WTC11 (cell line): ENCODE measurements around the gene DMXL1. TPM values are rescaled to one million over a fixed set of nuclear protein-coding genes. Genes with fewer than 3 reads are reported as not detected.

Experiments
- ATAC-seq: fragments of 200-7000 bp; cut with Tn5 transposase; 2 replicates; pipeline ENCODE4 v1.10.0; 2021; ENCODE audit warnings: mild to moderate bottlenecking, moderate library complexity
- CTCF ChIA-PET: fragments of 300-600 bp; sonication (Branson Sonifier 250); formaldehyde crosslinking; loops from one replicate; lab custom pipeline; 2021; ENCODE audit warnings: antibody characterized with exemption; lab: Charles Lee
- POLR2A ChIA-PET: fragments of 350-600 bp; sonication (Branson Sonifier 250); formaldehyde crosslinking; loops from one replicate; lab custom pipeline; 2021; ENCODE audit warnings: antibody characterized with exemption; lab: Charles Lee
- DNase-seq: peaks from one replicate; pipeline ENCODE4 v3.0.0; 2021; ENCODE audit warnings: low spot score
- H3K27ac Mint-ChIP-seq: 2 replicates; pipeline ENCODE4 v1.8.0; 2021; ENCODE audit warnings: mixed read lengths
- H3K27me3 Mint-ChIP-seq: 2 replicates; pipeline ENCODE4 v1.8.0; 2021; ENCODE audit warnings: low read depth, mild to moderate bottlenecking, moderate library complexity, mixed read lengths
- H3K36me3 Mint-ChIP-seq: 2 replicates; pipeline ENCODE4 v1.8.0; 2021; ENCODE audit warnings: mixed read lengths
- H3K4me1 Mint-ChIP-seq: 2 replicates; pipeline ENCODE4 v1.8.0; 2022; ENCODE audit warnings: mixed read lengths
- H3K4me3 Mint-ChIP-seq: 2 replicates; pipeline ENCODE4 v1.8.0; 2021; ENCODE audit warnings: mild to moderate bottlenecking, moderate library complexity, mixed read lengths
- H3K9me3 Mint-ChIP-seq: 2 replicates; pipeline ENCODE4 v1.8.0; 2021; ENCODE audit warnings: mixed read lengths
- ELF4 ChIP-seq: sonication (generic); formaldehyde crosslinking; IDR thresholded peaks from 2 replicates; pipeline ENCODE4 v1.8.1; 2022; ENCODE audit warnings: low read depth, mild to moderate bottlenecking, moderate library complexity, missing genetic modification reagents
- EMX1 ChIP-seq: fragments of 250-450 bp; sonication (Bioruptor Pico); IDR thresholded peaks from 2 replicates; pipeline ENCODE4 v1.8.0; 2021; ENCODE audit warnings: mild to moderate bottlenecking
- ETV6 ChIP-seq: sonication (generic); formaldehyde crosslinking; IDR thresholded peaks from 2 replicates; pipeline ENCODE4 v1.8.1; 2022; ENCODE audit warnings: mild to moderate bottlenecking, missing genetic modification reagents
- IRF2 ChIP-seq: sonication (generic); formaldehyde crosslinking; IDR thresholded peaks from 2 replicates; pipeline ENCODE4 v1.8.0; 2022; ENCODE audit warnings: low read depth, missing genetic modification reagents, borderline replicate concordance
- MXD4 ChIP-seq: fragments of 250-450 bp; sonication (Bioruptor Pico); IDR thresholded peaks from 2 replicates; pipeline ENCODE4 v1.8.0; 2021; ENCODE audit warnings: mild to moderate bottlenecking, moderate library complexity, borderline replicate concordance
- RELA ChIP-seq: sonication (generic); formaldehyde crosslinking; IDR thresholded peaks from 2 replicates; pipeline ENCODE4 v1.8.1; 2022; ENCODE audit warnings: missing genetic modification reagents, mild to moderate bottlenecking, borderline replicate concordance
- STAT6 ChIP-seq: sonication (generic); formaldehyde crosslinking; conservative IDR thresholded peaks from 2 replicates; pipeline ENCODE4 v1.8.1; 2023; ENCODE audit warnings: mild to moderate bottlenecking, low read depth, missing genetic modification reagents, moderate library complexity
- ZNF121 ChIP-seq: sonication (generic); formaldehyde crosslinking; IDR thresholded peaks from 2 replicates; pipeline ENCODE4 v1.8.0; 2023; ENCODE audit warnings: missing genetic modification reagents
- ZNF423 ChIP-seq: fragments of 250-450 bp; sonication (Bioruptor Pico); IDR thresholded peaks from 2 replicates; pipeline ENCODE4 v2.1.2; 2022; ENCODE audit warnings: mild to moderate bottlenecking, moderate library complexity
- ZNF532 ChIP-seq: fragments of 250-450 bp; sonication (Bioruptor Pico); IDR thresholded peaks from 2 replicates; pipeline ENCODE4 v1.9.0; 2021; ENCODE audit warnings: mild to moderate bottlenecking, borderline replicate concordance
- total RNA-seq: library from RNA; stranded (reverse); gene quantifications from 3 replicates; pipeline ENCODE4 v1.2.3, GENCODE V29; 2021
- TF ChIP-seq, protein P1 (sequence below): fragments of 250-450 bp; sonication (Bioruptor Pico); IDR thresholded peaks from 2 replicates; pipeline ENCODE4 v1.9.0; 2021; ENCODE audit warnings: moderate library complexity, mild to moderate bottlenecking, inconsistent platforms, borderline replicate concordance
- TF ChIP-seq, protein P2 (sequence below): fragments of 250-450 bp; sonication (Bioruptor Pico); IDR thresholded peaks from 2 replicates; pipeline ENCODE4 v1.9.0; 2021; ENCODE audit warnings: mild to moderate bottlenecking
- TF ChIP-seq, protein P3 (sequence below): sonication (generic); formaldehyde crosslinking; IDR thresholded peaks from 2 replicates; pipeline ENCODE4 v1.8.1; 2023; ENCODE audit warnings: mild to moderate bottlenecking, missing genetic modification reagents, moderate library complexity
- TF ChIP-seq, protein P4 (sequence below): sonication (generic); formaldehyde crosslinking; IDR thresholded peaks from 2 replicates; pipeline ENCODE4 v1.8.1; 2023; ENCODE audit warnings: mild to moderate bottlenecking, missing genetic modification reagents, moderate library complexity
- TF ChIP-seq, protein P5 (sequence below): fragments of 250-450 bp; sonication (Bioruptor Pico); IDR thresholded peaks from 2 replicates; pipeline ENCODE4 v1.9.0; 2021; ENCODE audit warnings: mild to moderate bottlenecking

Gene DMXL1
- total RNA-seq, 1 experiment from 2014 or later: 43.7 TPM

DNA sequence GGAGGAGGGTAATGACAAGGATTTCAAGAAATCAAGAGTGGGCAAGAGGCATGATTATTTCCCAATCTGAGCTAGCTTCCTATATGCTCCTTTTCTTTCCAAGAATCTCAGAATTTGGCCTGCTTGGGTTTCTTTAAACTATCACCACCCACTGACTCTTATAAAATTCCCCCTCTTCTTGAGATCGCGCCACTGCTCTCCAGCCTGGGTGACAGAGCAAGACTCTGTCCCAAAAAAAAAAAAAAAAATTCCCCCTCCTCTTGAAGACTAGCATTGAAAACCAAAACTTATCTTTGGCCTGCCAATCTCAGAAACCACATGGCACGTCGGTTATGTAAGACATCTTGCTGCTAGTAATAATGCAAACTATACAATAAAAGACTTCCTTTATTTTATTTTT is 3.4 kb upstream of the DMXL1 start:
- ATAC-seq (no peak), DNase-seq (no peak)
- peaks cover 3% of the 10 kb centered on the region for H3K9me3 Mint-ChIP-seq
- H3K27ac Mint-ChIP-seq: no peak overlapping the region
- H3K4me3 Mint-ChIP-seq: no peak overlapping the region
- no peaks in the 10 kb centered on the region for H3K36me3 Mint-ChIP-seq
- H3K27me3 Mint-ChIP-seq: no peaks in the 10 kb centered on the region
- ChIA-PET CTCF (no interaction called here), POLR2A (no interaction called here)
- H3K4me1 Mint-ChIP-seq: peaks cover 3% of the 10 kb centered on the region
- TF ChIP-seq, protein P1, sequence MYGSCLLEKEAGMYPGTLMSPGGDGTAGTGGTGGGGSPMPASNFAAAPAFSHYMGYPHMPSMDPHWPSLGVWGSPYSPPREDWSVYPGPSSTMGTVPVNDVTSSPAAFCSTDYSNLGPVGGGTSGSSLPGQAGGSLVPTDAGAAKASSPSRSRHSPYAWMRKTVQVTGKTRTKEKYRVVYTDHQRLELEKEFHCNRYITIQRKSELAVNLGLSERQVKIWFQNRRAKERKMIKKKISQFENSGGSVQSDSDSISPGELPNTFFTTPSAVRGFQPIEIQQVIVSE (CRISPR knock-in tag): no peak
- TF ChIP-seq ZNF423 (CRISPR knock-in tag) (no peak), IRF2 (no peak)

- H3K27me3 Mint-ChIP-seq: no peaks in the 10 kb centered on the region
- H3K36me3 Mint-ChIP-seq: no peaks in the 10 kb centered on the region
- H3K9me3 Mint-ChIP-seq: no peaks in the 10 kb centered on the region
- peak overlapping the region; percentile 92 for H3K4me3 Mint-ChIP-seq
- H3K4me1 Mint-ChIP-seq: peaks cover 25% of the 10 kb centered on the region
- no peak for DNase-seq
- peak; percentile 57 for ATAC-seq
- POLR2A ChIA-PET: interaction anchor here (0.5 to 2.2 kb wide), 9 partner anchors 10 to 1127 kb away, joined by 3 to 31 read pairs (median 5); partner anchors contain the start of gene TNFAIP8
- H3K27ac Mint-ChIP-seq: peak overlapping the region; percentile 100
- CTCF ChIA-PET: interaction anchor here (0.6 to 2.0 kb wide), 5 partner anchors 9 to 83 kb away, joined by 3 to 8 read pairs (median 4); partner anchors contain the start of gene DTWD2
- no peak for TF ChIP-seq MXD4 (CRISPR knock-in tag)
- TF ChIP-seq, protein P2, sequence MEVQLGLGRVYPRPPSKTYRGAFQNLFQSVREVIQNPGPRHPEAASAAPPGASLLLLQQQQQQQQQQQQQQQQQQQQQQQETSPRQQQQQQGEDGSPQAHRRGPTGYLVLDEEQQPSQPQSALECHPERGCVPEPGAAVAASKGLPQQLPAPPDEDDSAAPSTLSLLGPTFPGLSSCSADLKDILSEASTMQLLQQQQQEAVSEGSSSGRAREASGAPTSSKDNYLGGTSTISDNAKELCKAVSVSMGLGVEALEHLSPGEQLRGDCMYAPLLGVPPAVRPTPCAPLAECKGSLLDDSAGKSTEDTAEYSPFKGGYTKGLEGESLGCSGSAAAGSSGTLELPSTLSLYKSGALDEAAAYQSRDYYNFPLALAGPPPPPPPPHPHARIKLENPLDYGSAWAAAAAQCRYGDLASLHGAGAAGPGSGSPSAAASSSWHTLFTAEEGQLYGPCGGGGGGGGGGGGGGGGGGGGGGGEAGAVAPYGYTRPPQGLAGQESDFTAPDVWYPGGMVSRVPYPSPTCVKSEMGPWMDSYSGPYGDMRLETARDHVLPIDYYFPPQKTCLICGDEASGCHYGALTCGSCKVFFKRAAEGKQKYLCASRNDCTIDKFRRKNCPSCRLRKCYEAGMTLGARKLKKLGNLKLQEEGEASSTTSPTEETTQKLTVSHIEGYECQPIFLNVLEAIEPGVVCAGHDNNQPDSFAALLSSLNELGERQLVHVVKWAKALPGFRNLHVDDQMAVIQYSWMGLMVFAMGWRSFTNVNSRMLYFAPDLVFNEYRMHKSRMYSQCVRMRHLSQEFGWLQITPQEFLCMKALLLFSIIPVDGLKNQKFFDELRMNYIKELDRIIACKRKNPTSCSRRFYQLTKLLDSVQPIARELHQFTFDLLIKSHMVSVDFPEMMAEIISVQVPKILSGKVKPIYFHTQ (CRISPR knock-in tag): no peak
- TF ChIP-seq, all 79 proteins: peak for 0
Observed at GRCh38 chr5:119070578-119070827, 384 bp upstream of the DMXL1 start.

DNA sequence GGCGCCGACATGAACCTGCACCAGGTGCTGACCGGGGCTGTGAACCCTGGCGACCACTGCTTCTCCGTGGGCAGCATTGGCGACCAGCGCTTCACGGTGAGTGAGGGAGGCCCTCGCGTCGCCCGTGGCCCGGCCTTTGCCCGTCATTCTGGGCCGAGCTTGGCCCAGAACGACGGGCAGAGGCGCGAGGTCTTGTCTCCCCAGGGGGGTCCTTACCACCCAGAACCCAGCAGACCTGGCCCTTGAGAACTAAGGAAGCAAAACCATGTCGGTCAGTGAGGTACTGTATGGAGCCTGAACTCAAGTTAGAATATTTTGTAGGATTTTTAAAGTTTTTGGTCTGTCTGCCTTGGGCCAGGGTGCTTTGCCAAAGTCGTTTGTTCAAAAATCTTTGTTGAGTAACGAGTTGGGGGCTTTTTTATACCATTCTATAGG is 691 bp downstream of the DMXL1 start:
- Mint-ChIP-seq H3K4me3 (peak overlapping the region; percentile 92), H3K36me3 (no peaks in the 10 kb centered on the region), H3K27ac (peak overlapping the region; percentile 98), H3K9me3 (no peaks in the 10 kb centered on the region), H3K27me3 (no peaks in the 10 kb centered on the region), H3K4me1 (peaks cover 33% of the 10 kb centered on the region)
- peak; percentile 0 for ATAC-seq
- ChIA-PET POLR2A (interaction anchor here (1.1 to 2.2 kb wide), 7 partner anchors 9 to 285 kb away, joined by 4 to 31 read pairs (median 5); partner anchors contain the start of gene TNFAIP8), CTCF (interaction anchor here (1.1 to 2.0 kb wide), 3 partner anchors 19 to 84 kb away, joined by 3 to 8 read pairs (median 4); partner anchors contain the start of gene DTWD2)
- no peak for TF ChIP-seq ZNF121
- TF ChIP-seq EMX1 (CRISPR knock-in tag): 0 out of 2 replicates have a peak, but pooled peaks have one; percentile 41
- TF ChIP-seq RELA (CRISPR knock-in tag): 0 out of 2 replicates have a peak, but pooled peaks have one; percentile 12
- DNase-seq: no peak

DNA sequence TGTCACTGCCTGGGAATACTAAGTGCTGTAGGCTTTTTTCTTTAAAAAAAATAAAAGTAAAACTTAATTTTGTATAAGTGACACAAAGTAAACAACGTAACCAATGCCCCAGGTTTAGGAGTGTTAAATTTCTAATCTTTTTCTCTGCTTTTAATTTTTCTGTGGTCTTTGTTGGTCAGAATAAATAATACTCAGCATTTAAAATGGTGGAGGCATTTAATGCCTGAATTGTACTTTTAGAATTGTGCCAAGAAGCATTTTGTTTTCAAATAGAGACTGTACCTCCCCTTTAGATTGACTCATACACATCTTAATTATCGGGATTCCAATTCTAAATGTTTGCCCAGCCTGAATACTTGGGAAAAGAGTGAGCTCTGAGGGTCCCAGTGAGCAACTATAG is 1.6 kb downstream of the DMXL1 start:
- CTCF ChIA-PET: no interaction called here
- Mint-ChIP-seq H3K27ac (peak overlapping the region; percentile 85), H3K27me3 (no peaks in the 10 kb centered on the region), H3K4me1 (peaks cover 33% of the 10 kb centered on the region), H3K4me3 (peak overlapping the region; percentile 92), H3K9me3 (no peaks in the 10 kb centered on the region), H3K36me3 (no peaks in the 10 kb centered on the region)
- DNase-seq (no peak), ATAC-seq (no peak)
- POLR2A ChIA-PET: no interaction called here
- TF ChIP-seq, protein P3, sequence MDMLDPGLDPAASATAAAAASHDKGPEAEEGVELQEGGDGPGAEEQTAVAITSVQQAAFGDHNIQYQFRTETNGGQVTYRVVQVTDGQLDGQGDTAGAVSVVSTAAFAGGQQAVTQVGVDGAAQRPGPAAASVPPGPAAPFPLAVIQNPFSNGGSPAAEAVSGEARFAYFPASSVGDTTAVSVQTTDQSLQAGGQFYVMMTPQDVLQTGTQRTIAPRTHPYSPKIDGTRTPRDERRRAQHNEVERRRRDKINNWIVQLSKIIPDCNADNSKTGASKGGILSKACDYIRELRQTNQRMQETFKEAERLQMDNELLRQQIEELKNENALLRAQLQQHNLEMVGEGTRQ (CRISPR knock-in tag): no peak
- TF ChIP-seq ZNF532 (CRISPR knock-in tag) (no peak), ETV6 (CRISPR knock-in tag) (no peak), ELF4 (CRISPR knock-in tag) (no peak), STAT6 (CRISPR knock-in tag) (no peak)
- TF ChIP-seq, protein P4, sequence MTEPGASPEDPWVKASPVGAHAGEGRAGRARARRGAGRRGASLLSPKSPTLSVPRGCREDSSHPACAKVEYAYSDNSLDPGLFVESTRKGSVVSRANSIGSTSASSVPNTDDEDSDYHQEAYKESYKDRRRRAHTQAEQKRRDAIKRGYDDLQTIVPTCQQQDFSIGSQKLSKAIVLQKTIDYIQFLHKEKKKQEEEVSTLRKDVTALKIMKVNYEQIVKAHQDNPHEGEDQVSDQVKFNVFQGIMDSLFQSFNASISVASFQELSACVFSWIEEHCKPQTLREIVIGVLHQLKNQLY (CRISPR knock-in tag): no peak
- TF ChIP-seq, protein P5, sequence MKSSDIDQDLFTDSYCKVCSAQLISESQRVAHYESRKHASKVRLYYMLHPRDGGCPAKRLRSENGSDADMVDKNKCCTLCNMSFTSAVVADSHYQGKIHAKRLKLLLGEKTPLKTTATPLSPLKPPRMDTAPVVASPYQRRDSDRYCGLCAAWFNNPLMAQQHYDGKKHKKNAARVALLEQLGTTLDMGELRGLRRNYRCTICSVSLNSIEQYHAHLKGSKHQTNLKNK (CRISPR knock-in tag): no peak
